Measurements from ENCODE around the gene RABIF.

GRCh38 chr1:202831906-202832305 is 57.0 kb downstream of the RABIF start:
- TF ChIP-seq POLR2A (IDR thresholded peaks at IDR 0.05; ENCODE audit: low read length) = no peak
- no peak for TF ChIP-seq GATA1 (IDR thresholded peaks at IDR 0.05; ENCODE audit: low read depth, low read length)

All from erythroblast (primary cell).